ENCODE measurements around the gene CKS2.

DNA sequence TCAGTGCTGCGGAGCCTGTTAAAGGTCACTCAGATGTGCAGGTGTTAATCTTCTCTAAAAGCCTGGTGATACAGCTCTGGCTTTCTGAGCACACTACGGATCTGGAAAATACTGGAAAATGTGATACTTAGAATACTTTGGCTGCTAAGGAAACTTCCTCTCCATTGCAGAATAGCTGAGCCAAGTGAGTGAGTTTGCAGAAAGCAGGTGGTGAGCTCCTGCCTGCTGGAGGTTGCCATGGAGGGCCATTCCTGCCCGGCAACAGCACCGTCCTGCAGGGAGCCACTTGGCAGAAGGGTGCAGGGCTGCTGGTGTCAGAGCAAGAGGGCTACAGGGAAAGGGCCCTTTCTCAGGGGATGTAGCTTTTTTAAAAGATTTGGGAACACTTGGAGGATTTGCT lies 48.0 kb downstream of the CKS2 start:
- TF ChIP-seq, protein P1, sequence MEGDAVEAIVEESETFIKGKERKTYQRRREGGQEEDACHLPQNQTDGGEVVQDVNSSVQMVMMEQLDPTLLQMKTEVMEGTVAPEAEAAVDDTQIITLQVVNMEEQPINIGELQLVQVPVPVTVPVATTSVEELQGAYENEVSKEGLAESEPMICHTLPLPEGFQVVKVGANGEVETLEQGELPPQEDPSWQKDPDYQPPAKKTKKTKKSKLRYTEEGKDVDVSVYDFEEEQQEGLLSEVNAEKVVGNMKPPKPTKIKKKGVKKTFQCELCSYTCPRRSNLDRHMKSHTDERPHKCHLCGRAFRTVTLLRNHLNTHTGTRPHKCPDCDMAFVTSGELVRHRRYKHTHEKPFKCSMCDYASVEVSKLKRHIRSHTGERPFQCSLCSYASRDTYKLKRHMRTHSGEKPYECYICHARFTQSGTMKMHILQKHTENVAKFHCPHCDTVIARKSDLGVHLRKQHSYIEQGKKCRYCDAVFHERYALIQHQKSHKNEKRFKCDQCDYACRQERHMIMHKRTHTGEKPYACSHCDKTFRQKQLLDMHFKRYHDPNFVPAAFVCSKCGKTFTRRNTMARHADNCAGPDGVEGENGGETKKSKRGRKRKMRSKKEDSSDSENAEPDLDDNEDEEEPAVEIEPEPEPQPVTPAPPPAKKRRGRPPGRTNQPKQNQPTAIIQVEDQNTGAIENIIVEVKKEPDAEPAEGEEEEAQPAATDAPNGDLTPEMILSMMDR (IDR thresholded peaks at IDR 0.05) = no peak
- TF ChIP-seq POLR2A (IDR thresholded peaks at IDR 0.05) = no peak

Data from uterus (tissue), 2 donors.